GM06990 (cell line): Measurements from ENCODE around the gene NMU.

Source experiments
- DNase-seq: peaks from one replicate; pipeline ENCODE4 v3.0.0-alpha.2; 2011; ENCODE audit not compliant: insufficient read length; ENCODE audit errors: extremely low read depth
- H3K27me3 ChIP-seq: replicated peaks from 2 replicates; pipeline ENCODE4 v1.6.0; 2011; ENCODE audit warnings: low read length; ENCODE audit not compliant: control insufficient read depth, insufficient read depth
- H3K36me3 ChIP-seq: 2 replicates; pipeline ENCODE4 v1.5.1; 2011; ENCODE audit warnings: low read length; ENCODE audit not compliant: control insufficient read depth, insufficient read depth
- H3K4me3 ChIP-seq: replicated peaks from 2 replicates; pipeline ENCODE4 v1.5.1; 2011; ENCODE audit warnings: low read depth, mild to moderate bottlenecking, control low read depth, low read length
- TF ChIP-seq, protein P1 (sequence below): IDR thresholded peaks from 2 replicates; pipeline ENCODE4 v1.5.1; 2011; ENCODE audit warnings: low read length, control low read depth, mild to moderate bottlenecking, inconsistent platforms; ENCODE audit not compliant: insufficient read depth, poor library complexity, severe bottlenecking

NMU gene

DNA sequence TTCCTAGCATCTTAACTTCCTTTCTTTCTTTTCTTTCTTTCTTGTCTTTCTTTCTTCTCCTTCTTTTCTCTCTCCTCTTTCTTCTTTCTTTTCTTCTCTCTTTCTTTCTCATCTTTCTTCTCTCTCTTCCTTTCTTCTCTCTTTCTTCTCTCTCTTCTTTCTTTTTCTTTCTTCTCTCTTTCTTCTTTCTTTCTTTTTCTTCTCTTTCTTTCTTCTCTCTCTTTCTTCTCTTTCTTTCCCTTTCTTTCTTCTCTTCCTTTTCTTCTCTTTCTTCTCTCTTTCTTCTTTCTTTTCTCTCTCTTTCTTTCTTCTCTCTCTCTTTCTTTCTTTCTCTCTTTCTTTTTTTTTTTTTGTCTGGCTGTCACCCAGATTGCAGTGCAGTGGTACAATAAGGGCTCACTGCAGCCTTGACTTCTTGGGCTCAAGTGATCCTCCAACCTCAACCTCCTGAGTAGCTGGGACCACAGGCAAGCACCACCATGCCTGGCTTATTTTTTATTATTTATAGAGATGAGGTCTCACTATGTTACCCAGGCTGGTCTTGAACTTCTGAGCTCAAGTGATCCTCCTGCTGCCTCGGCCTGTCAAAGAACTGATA lies 17.5 kb downstream of the NMU start:
- TF ChIP-seq, protein P1, sequence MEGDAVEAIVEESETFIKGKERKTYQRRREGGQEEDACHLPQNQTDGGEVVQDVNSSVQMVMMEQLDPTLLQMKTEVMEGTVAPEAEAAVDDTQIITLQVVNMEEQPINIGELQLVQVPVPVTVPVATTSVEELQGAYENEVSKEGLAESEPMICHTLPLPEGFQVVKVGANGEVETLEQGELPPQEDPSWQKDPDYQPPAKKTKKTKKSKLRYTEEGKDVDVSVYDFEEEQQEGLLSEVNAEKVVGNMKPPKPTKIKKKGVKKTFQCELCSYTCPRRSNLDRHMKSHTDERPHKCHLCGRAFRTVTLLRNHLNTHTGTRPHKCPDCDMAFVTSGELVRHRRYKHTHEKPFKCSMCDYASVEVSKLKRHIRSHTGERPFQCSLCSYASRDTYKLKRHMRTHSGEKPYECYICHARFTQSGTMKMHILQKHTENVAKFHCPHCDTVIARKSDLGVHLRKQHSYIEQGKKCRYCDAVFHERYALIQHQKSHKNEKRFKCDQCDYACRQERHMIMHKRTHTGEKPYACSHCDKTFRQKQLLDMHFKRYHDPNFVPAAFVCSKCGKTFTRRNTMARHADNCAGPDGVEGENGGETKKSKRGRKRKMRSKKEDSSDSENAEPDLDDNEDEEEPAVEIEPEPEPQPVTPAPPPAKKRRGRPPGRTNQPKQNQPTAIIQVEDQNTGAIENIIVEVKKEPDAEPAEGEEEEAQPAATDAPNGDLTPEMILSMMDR: no peak
- DNase-seq: no peak
- Histone ChIP-seq H3K27me3 (no peaks in the 10 kb centered on the region), H3K4me3 (no peak overlapping the region), H3K36me3 (no peaks in the 10 kb centered on the region)

DNA sequence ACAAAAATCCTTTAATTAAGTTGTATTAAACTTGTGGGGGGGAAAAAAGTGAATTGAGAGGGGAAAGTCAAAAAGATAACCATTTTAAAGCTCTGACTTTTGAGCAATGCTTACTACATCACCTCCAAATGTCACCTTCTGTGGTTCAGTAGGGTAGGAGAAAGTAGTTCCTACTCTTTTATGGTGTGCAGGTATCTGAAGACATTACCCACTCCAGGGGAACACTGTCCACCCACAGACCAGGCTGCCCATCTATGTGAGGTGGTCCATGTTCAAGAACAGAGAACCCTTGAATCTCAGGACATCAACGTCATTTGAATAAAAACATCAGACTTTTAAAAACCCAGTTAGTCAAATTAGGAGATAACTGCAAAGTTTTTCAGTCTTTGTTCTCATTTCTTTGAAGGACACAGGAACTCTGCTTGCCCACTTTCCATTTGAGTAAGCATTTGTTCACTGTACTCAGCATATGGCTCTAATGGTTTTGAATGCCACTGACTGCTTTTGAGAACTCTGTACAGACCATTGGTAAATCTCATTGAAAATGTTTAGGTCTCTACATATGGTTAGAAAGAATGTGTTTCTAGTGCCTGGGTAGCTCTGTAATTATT lies 18.4 kb downstream of the NMU start:
- H3K4me3 ChIP-seq: no peak overlapping the region
- TF ChIP-seq, protein P1: no peak
- no peaks in the 10 kb centered on the region for H3K36me3 ChIP-seq
- peak; percentile 25 for DNase-seq
- no peaks in the 10 kb centered on the region for H3K27me3 ChIP-seq

DNA sequence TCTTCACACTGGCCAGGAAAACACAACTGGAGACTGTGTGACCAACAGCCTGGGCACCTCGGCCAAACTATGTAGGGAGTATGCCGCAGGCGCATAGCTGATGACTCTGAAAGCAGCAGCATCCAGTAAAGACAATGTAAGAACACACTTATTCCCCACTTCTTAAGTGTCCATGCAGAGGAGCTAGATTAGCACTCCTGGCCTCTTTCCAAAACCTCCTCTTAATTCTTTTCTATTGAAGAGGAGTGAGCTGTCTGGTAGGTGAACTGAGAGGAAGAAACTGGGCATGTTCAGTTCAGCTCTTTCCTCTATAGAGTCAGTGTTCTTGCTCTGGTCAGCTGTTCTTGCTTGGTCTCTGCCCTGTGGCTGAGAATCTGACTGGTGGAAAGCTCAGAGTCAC lies 21.1 kb downstream of the NMU start:
- H3K36me3 ChIP-seq: no peaks in the 10 kb centered on the region
- TF ChIP-seq, protein P1: no peak
- DNase-seq: no peak
- H3K4me3 ChIP-seq: no peak overlapping the region
- no peaks in the 10 kb centered on the region for H3K27me3 ChIP-seq

DNA sequence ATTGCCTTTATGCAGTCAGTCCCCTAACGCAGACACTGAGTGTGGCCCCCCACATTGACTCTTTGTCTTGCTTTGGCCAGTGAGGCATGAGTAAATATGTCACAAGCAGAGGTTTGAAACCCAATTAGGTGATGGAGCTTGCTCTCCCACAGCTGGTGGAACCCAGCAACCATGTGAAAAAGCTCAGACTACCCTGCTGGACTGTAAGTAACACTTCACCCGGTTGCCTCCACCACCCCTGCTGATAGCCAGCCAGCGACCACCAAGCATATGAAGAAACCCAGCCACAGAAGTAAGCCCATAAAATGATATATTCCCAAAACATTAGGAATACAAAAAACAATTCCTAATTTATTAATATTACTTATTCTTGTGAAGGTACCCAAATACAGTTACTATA lies 22.5 kb downstream of the NMU start:
- no peaks in the 10 kb centered on the region for H3K36me3 ChIP-seq
- H3K4me3 ChIP-seq: no peak overlapping the region
- DNase-seq: no peak
- no peaks in the 10 kb centered on the region for H3K27me3 ChIP-seq
- TF ChIP-seq, protein P1: no peak

DNA sequence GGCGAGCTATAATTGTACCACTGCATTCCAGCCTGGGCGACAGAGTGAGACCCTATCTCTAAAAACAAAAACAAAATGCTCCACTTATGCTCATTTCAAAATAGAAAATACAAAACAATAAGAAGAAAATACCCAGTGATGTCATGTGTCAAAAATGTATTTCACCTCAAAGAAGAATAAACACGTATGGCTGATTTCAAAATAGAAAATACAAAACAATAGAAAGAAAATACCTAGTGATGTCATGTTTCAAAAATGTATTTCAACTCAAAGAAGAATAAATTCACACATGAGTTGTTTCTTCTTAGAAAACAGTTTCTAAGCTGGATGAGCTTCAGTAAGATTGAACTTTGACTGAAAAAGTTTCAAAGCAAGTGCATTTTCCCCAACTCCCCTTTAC lies 23.8 kb downstream of the NMU start:
- Histone ChIP-seq H3K27me3 (no peaks in the 10 kb centered on the region), H3K4me3 (no peak overlapping the region), H3K36me3 (no peaks in the 10 kb centered on the region)
- TF ChIP-seq, protein P1: no peak
- DNase-seq: no peak
